ENCODE results near the gene LILRB5.
A peak's percentile ranks its signal among the peaks of the same experiment; 100 is the strongest.
"Not testable (repeated sequence)": the region's sequence is repeated elsewhere in the genome, so short reads cannot be mapped to it uniquely, and the experiment has no call there.

The LILRB5 gene

DNA sequence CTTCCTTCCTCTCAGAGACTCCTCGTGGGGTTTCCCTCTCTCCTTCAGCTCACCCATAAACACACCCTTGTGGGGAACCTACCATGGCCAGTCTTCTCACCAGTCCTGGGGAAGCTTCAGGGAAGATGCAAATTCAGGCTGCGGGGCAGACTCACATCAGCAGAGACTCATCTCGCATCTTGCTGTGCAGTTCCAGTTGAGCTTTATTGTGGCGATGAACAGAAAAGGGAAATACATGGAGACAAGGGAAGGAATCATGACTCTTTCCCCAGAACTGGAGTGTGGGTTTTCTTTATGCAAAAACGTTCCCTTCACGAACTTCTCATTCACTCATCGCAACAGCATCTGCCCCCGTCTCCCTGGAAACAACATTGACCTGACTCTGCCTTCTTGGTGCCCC is 32.1 kb upstream of the LILRB5 start:
- not testable (repeated sequence) for H2BK12ac ChIP-seq (ENCODE audit: low read length); DNase-seq (ENCODE audit: low spot score); H4K91ac ChIP-seq (ENCODE audit: low read depth, low read length, poor library complexity); H3K14ac ChIP-seq (ENCODE audit: low read length); H3K18ac ChIP-seq (ENCODE audit: low read length); H3K4me3 ChIP-seq (ENCODE audit: low read length in 2 of 2); H2BK120ac ChIP-seq (ENCODE audit: low read depth, low read length); H3K4me2 ChIP-seq (ENCODE audit: insufficient read depth, low read length, poor library complexity, severe bottlenecking); H3K4ac ChIP-seq (ENCODE audit: low read length); H2BK15ac ChIP-seq (ENCODE audit: low read length); H3K36me3 ChIP-seq (replicated peaks in 1 of 2; ENCODE audit: control insufficient read depth in 2 of 2, insufficient read depth in 2 of 2, low read length in 2 of 2); H3K9ac ChIP-seq (ENCODE audit: low read depth, low read length, poor library complexity); H3K23ac ChIP-seq (ENCODE audit: low read depth, low read length, poor library complexity); H2AK5ac ChIP-seq (ENCODE audit: low read depth, low read length); H2BK5ac ChIP-seq (ENCODE audit: low read length); H3K79me1 ChIP-seq (ENCODE audit: low read depth, low read length); H3K27ac ChIP-seq (replicated peaks; ENCODE audit: low read length); H2AFZ ChIP-seq (ENCODE audit: low read length); H3K4me1 ChIP-seq (ENCODE audit: control insufficient read depth in 2 of 2, insufficient read depth in 1 of 2, low read depth in 1 of 2, low read length in 2 of 2); H3K9me3 ChIP-seq (replicated peaks in 1 of 2; ENCODE audit: control insufficient read depth in 2 of 2, insufficient read depth in 1 of 2, low read depth in 1 of 2, low read length in 2 of 2)
- Histone ChIP-seq H4K8ac (ENCODE audit: low read depth, low read length) (peak overlapping the region; percentile 43), H3K27me3 (ENCODE audit: control insufficient read depth in 3 of 3, insufficient read depth in 3 of 3, low read depth in 1 of 3, low read length in 3 of 3) (peaks cover 0 to 14% (median 0%) of the 10 kb centered on the region in 3 experiments)
- WGBS, 2 donors (ENCODE audit: extremely low coverage in 2 of 2, insufficient read length in 2 of 2, insufficient replicate concordance in 1 of 2), result no CpG with 5 or more reads among the region's 8 CpGs

DNA sequence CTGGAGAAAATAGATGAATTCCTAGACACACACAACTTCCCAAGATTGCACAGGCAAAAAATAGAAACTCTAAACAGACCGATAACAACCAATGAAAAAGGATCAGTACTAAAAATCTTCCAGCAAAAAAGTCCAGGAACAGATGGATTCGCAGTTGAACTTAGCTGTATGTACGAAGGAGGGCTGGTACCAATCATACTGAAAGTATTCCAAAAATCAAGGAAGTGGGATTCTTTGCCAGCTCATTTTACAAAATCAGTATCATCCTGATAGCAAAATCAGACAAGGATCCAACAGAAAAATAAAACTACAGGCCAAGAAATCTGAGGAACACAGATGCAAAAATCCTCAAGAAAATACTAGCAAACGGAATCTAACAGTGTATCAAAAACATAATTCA is 30.4 kb upstream of the LILRB5 start:
- DNase-seq (ENCODE audit: low spot score), result no peak
- Histone ChIP-seq H3K79me1 (ENCODE audit: low read depth, low read length) (no peaks in the 10 kb centered on the region), H3K27ac (replicated peaks; ENCODE audit: low read length) (no peak overlapping the region), H3K4ac (ENCODE audit: low read length) (no peak overlapping the region), H3K4me3 (ENCODE audit: low read length in 2 of 2) (no peak overlapping the region), H3K4me1 (ENCODE audit: control insufficient read depth in 2 of 2, insufficient read depth in 1 of 2, low read depth in 1 of 2, low read length in 2 of 2) (no peaks in the 10 kb centered on the region), H3K27me3 (ENCODE audit: control insufficient read depth in 3 of 3, insufficient read depth in 3 of 3, low read depth in 1 of 3, low read length in 3 of 3) (peaks cover 0 to 19% (median 0%) of the 10 kb centered on the region in 3 experiments), H3K9me3 (replicated peaks in 1 of 2; ENCODE audit: control insufficient read depth in 2 of 2, insufficient read depth in 1 of 2, low read depth in 1 of 2, low read length in 2 of 2) (no peaks in the 10 kb centered on the region), H4K8ac (ENCODE audit: low read depth, low read length) (no peak overlapping the region), H2BK120ac (ENCODE audit: low read depth, low read length) (no peak overlapping the region), H2BK12ac (ENCODE audit: low read length) (no peak overlapping the region), H2BK15ac (ENCODE audit: low read length) (no peak overlapping the region), H2AFZ (ENCODE audit: low read length) (no peak overlapping the region), H3K36me3 (replicated peaks in 1 of 2; ENCODE audit: control insufficient read depth in 2 of 2, insufficient read depth in 2 of 2, low read length in 2 of 2) (no peaks in the 10 kb centered on the region), H3K9ac (ENCODE audit: low read depth, low read length, poor library complexity) (no peak overlapping the region), H3K18ac (ENCODE audit: low read length) (no peak overlapping the region), H3K4me2 (ENCODE audit: insufficient read depth, low read length, poor library complexity, severe bottlenecking) (no peak overlapping the region), H4K91ac (ENCODE audit: low read depth, low read length, poor library complexity) (no peak overlapping the region), H2BK5ac (ENCODE audit: low read length) (no peak overlapping the region), H2AK5ac (ENCODE audit: low read depth, low read length) (no peak overlapping the region), H3K14ac (ENCODE audit: low read length) (no peak overlapping the region), H3K23ac (ENCODE audit: low read depth, low read length, poor library complexity) (no peak overlapping the region)
- no CpG with 5 or more reads among the region's 4 CpGs for WGBS, 2 donors (ENCODE audit: extremely low coverage in 2 of 2, insufficient read length in 2 of 2, insufficient replicate concordance in 1 of 2)

DNA sequence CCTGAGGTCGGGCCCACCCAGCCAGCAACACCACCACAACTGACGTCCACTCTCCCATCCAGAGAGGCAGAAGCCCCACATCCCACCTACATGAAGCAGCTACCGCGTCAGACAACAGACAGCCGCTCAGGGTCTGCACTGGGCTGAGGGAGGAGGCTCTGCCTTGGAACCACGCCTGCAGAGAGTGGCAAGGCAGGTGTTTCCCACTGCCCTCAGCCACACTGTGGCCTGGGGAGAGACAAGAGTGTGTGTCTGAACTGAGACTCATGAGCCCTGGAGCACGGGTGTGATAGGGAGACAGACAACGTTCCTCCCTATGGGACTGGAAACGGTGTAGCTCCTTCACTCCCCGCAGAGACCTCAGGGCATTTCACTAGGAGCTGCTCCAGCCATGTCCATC is 29.2 kb upstream of the LILRB5 start:
- not testable (repeated sequence) for H3K4me3 ChIP-seq (ENCODE audit: low read length in 2 of 2); H3K4me1 ChIP-seq (ENCODE audit: control insufficient read depth in 2 of 2, insufficient read depth in 1 of 2, low read depth in 1 of 2, low read length in 2 of 2); H2AFZ ChIP-seq (ENCODE audit: low read length); H4K91ac ChIP-seq (ENCODE audit: low read depth, low read length, poor library complexity); H3K14ac ChIP-seq (ENCODE audit: low read length); H3K4ac ChIP-seq (ENCODE audit: low read length); H2BK120ac ChIP-seq (ENCODE audit: low read depth, low read length); H3K4me2 ChIP-seq (ENCODE audit: insufficient read depth, low read length, poor library complexity, severe bottlenecking); H3K36me3 ChIP-seq (replicated peaks in 1 of 2; ENCODE audit: control insufficient read depth in 2 of 2, insufficient read depth in 2 of 2, low read length in 2 of 2); H3K9ac ChIP-seq (ENCODE audit: low read depth, low read length, poor library complexity); DNase-seq (ENCODE audit: low spot score); H3K9me3 ChIP-seq (replicated peaks in 1 of 2; ENCODE audit: control insufficient read depth in 2 of 2, insufficient read depth in 1 of 2, low read depth in 1 of 2, low read length in 2 of 2); H4K8ac ChIP-seq (ENCODE audit: low read depth, low read length); H2BK15ac ChIP-seq (ENCODE audit: low read length); H3K18ac ChIP-seq (ENCODE audit: low read length); H2AK5ac ChIP-seq (ENCODE audit: low read depth, low read length); H2BK5ac ChIP-seq (ENCODE audit: low read length); H2BK12ac ChIP-seq (ENCODE audit: low read length); H3K79me1 ChIP-seq (ENCODE audit: low read depth, low read length); H3K27ac ChIP-seq (replicated peaks; ENCODE audit: low read length); H3K23ac ChIP-seq (ENCODE audit: low read depth, low read length, poor library complexity)
- peaks cover 0 to 21% (median 0%) of the 10 kb centered on the region in 3 experiments for H3K27me3 ChIP-seq (ENCODE audit: control insufficient read depth in 3 of 3, insufficient read depth in 3 of 3, low read depth in 1 of 3, low read length in 3 of 3)
- WGBS, 2 donors (ENCODE audit: extremely low coverage in 2 of 2, insufficient read length in 2 of 2, insufficient replicate concordance in 1 of 2), result no CpG with 5 or more reads among the region's 10 CpGs

DNA sequence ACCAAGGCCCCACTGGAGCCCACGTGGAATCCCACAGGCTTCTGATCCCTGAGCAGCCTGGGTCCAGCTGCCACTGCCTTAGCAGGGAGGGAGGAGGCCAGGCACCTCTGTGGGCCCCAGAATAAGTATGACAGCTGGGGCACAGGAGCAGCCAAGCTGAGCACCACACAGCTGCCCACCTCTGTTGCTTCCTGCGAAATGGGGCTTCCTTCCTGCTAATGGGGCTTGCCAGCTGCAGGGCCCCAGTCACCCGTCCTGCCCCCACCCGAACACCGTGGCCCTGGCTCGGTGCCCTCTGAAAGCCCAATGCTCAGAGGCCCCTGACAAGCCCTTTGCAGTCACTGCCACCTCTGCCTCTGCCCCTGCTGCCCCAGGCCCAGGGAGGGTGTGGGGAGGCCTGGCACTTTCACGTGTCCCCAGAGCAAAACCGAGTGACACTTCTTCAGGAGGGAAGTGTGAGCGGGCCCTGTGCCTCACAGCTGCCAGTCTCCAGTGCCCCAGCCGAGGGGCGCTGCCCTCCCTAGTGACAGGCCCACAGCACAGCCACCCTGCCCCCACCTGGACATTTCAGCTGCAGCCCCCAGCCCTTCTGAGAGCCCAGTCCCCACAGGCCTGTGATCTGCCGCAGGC is 28.5 kb upstream of the LILRB5 start:
- H3K9ac ChIP-seq (ENCODE audit: low read depth, low read length, poor library complexity); H4K91ac ChIP-seq (ENCODE audit: low read depth, low read length, poor library complexity); H4K8ac ChIP-seq (ENCODE audit: low read depth, low read length); H3K4me2 ChIP-seq (ENCODE audit: insufficient read depth, low read length, poor library complexity, severe bottlenecking); H3K4ac ChIP-seq (ENCODE audit: low read length); H2BK5ac ChIP-seq (ENCODE audit: low read length); H3K4me1 ChIP-seq (ENCODE audit: control insufficient read depth in 2 of 2, insufficient read depth in 1 of 2, low read depth in 1 of 2, low read length in 2 of 2); H2BK120ac ChIP-seq (ENCODE audit: low read depth, low read length); H3K36me3 ChIP-seq (replicated peaks in 1 of 2; ENCODE audit: control insufficient read depth in 2 of 2, insufficient read depth in 2 of 2, low read length in 2 of 2); H3K27ac ChIP-seq (replicated peaks; ENCODE audit: low read length); H3K9me3 ChIP-seq (replicated peaks in 1 of 2; ENCODE audit: control insufficient read depth in 2 of 2, insufficient read depth in 1 of 2, low read depth in 1 of 2, low read length in 2 of 2); H3K18ac ChIP-seq (ENCODE audit: low read length); H3K14ac ChIP-seq (ENCODE audit: low read length); H2BK15ac ChIP-seq (ENCODE audit: low read length); H2BK12ac ChIP-seq (ENCODE audit: low read length); DNase-seq (ENCODE audit: low spot score); H3K23ac ChIP-seq (ENCODE audit: low read depth, low read length, poor library complexity); H2AFZ ChIP-seq (ENCODE audit: low read length); H3K79me1 ChIP-seq (ENCODE audit: low read depth, low read length); H3K4me3 ChIP-seq (ENCODE audit: low read length in 2 of 2); H2AK5ac ChIP-seq (ENCODE audit: low read depth, low read length): not testable (repeated sequence)
- WGBS, 2 donors (ENCODE audit: extremely low coverage in 2 of 2, insufficient read length in 2 of 2, insufficient replicate concordance in 1 of 2), result no CpG with 5 or more reads among the region's 12 CpGs
- H3K27me3 ChIP-seq (ENCODE audit: control insufficient read depth in 3 of 3, insufficient read depth in 3 of 3, low read depth in 1 of 3, low read length in 3 of 3), result peaks cover 0 to 21% (median 0%) of the 10 kb centered on the region in 3 experiments
